Raji (cell line): Measurements from ENCODE around the gene CDCA3.

Experiments
- POLR2A ChIP-seq: IDR thresholded peaks from 2 replicates; pipeline ENCODE4 v1.6.1; 2011; ENCODE audit warnings: low read depth, low read length, control low read depth; ENCODE audit not compliant: insufficient read depth

Gene CDCA3

GRCh38 chr12:6851153-6851920 lies at the start of gene CDCA3:
Gene CDCA3, minus strand, starts transcription at chr12:6851286. Its CDS starts 334 bp downstream, at chr12:6850952.
- TF ChIP-seq POLR2A: peak; percentile 99

- no peak for TF ChIP-seq POLR2A
Observed at GRCh38 chr12:6899837-6900519, 48.9 kb upstream of the CDCA3 start.

GRCh38 chr12:6899427-6899826 lies 48.3 kb upstream of the CDCA3 start:
- no peak for TF ChIP-seq POLR2A

GRCh38 chr12:6896846-6897435 lies 45.9 kb upstream of the CDCA3 start:
- TF ChIP-seq POLR2A: no peak

GRCh38 chr12:6894321-6894720 lies 43.2 kb upstream of the CDCA3 start:
- TF ChIP-seq POLR2A: no peak

GRCh38 chr12:6891646-6892001 lies 40.5 kb upstream of the CDCA3 start:
- TF ChIP-seq POLR2A: no peak

GRCh38 chr12:6890789-6891645 lies 39.9 kb upstream of the CDCA3 start:
- peak; percentile 93 for TF ChIP-seq POLR2A

- no peak for TF ChIP-seq POLR2A
Observed at GRCh38 chr12:6888360-6888759, 37.3 kb upstream of the CDCA3 start.

- TF ChIP-seq POLR2A: no peak
Observed at GRCh38 chr12:6887460-6887859, 36.4 kb upstream of the CDCA3 start.

- no peak for TF ChIP-seq POLR2A
Observed at GRCh38 chr12:6884539-6884938, 33.5 kb upstream of the CDCA3 start.

GRCh38 chr12:6883683-6884082 lies 32.6 kb upstream of the CDCA3 start:
- TF ChIP-seq POLR2A: no peak

GRCh38 chr12:6883252-6883651 lies 32.2 kb upstream of the CDCA3 start:
- TF ChIP-seq POLR2A: no peak

- peak; percentile 67 for TF ChIP-seq POLR2A
Observed at GRCh38 chr12:6873094-6874014, 22.3 kb upstream of the CDCA3 start, which contains the start of gene SPSB2. Gene SPSB2, minus strand, starts transcription at chr12:6873303. Its CDS starts 402 bp downstream, at chr12:6872901.
